ENCODE measurements around the gene ATG2A. TPM values are rescaled to one million over a fixed set of nuclear protein-coding genes. Genes with fewer than 3 reads are reported as not detected.

The ATG2A gene
- total RNA-seq, 1 experiment from 2014 or later = 28.6 TPM

DNA sequence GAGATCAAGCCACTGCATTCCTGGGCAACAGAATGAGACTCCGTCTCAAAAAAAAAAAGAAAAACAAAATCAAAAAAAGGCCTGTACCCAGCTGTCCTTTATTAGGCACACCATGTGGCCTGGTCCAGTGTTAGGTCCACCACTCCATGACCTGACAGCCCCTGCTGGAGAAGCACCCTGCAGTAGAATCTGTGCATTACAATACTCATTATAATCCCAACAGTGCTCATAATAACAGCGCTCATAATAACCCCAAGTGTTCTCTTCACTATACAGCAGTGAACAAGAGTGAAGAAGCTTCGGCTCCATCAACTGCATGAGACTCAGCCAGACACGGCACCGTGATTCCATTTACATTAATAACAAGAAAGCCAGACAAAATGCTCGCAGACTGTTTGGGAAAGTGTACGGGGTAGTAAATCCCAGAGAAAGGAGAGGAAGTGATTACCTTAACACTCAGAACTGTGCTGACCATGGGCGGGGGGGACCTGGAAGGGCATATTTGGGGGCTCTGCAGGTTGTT lies 29.7 kb downstream of the ATG2A start:
- ChIA-PET POLR2A (ENCODE audit: low non-redundant PET) (no interaction called here), CTCF (interaction anchor here (0.7 to 1.0 kb wide), 3 partner anchors 10 to 332 kb away, joined by 3 to 8 read pairs (median 4); partner anchors contain the start of gene EHD1)
- Histone ChIP-seq H3K27me3 (replicated peaks; ENCODE audit: insufficient read depth, low read depth, low read length, poor library complexity) (no peaks in the 10 kb centered on the region), H3K4me3 (ENCODE audit: low read depth, low read length, poor library complexity, severe bottlenecking) (no peak overlapping the region), H3K9me3 (ENCODE audit: low read depth, low read length, poor library complexity, severe bottlenecking) (no peaks in the 10 kb centered on the region), H3K4me1 (ENCODE audit: insufficient read depth, low read length, poor library complexity, severe bottlenecking) (no peaks in the 10 kb centered on the region), H3K27ac (ENCODE audit: low read depth, low read length, poor library complexity, severe bottlenecking) (no peak overlapping the region), H3K36me3 (ENCODE audit: insufficient read depth, low read length, poor library complexity, severe bottlenecking) (no peaks in the 10 kb centered on the region)
- TF ChIP-seq, protein P1, sequence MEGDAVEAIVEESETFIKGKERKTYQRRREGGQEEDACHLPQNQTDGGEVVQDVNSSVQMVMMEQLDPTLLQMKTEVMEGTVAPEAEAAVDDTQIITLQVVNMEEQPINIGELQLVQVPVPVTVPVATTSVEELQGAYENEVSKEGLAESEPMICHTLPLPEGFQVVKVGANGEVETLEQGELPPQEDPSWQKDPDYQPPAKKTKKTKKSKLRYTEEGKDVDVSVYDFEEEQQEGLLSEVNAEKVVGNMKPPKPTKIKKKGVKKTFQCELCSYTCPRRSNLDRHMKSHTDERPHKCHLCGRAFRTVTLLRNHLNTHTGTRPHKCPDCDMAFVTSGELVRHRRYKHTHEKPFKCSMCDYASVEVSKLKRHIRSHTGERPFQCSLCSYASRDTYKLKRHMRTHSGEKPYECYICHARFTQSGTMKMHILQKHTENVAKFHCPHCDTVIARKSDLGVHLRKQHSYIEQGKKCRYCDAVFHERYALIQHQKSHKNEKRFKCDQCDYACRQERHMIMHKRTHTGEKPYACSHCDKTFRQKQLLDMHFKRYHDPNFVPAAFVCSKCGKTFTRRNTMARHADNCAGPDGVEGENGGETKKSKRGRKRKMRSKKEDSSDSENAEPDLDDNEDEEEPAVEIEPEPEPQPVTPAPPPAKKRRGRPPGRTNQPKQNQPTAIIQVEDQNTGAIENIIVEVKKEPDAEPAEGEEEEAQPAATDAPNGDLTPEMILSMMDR (conservative IDR thresholded peaks at IDR 0.05; ENCODE audit: low read depth, low read length) = no peak
- no peak for TF ChIP-seq EZH2 (IDR thresholded peaks at IDR 0.05; ENCODE audit: borderline replicate concordance, low read depth, low read length, poor library complexity, severe bottlenecking)
- intact Hi-C loops (cut with micrococcal nuclease; ENCODE audit: unreplicated experiment) = no loop called here
- BruUV-seq (replicated peaks) = no TSS peak
- no peak for DNase-seq (ENCODE audit: low spot score)

DNA sequence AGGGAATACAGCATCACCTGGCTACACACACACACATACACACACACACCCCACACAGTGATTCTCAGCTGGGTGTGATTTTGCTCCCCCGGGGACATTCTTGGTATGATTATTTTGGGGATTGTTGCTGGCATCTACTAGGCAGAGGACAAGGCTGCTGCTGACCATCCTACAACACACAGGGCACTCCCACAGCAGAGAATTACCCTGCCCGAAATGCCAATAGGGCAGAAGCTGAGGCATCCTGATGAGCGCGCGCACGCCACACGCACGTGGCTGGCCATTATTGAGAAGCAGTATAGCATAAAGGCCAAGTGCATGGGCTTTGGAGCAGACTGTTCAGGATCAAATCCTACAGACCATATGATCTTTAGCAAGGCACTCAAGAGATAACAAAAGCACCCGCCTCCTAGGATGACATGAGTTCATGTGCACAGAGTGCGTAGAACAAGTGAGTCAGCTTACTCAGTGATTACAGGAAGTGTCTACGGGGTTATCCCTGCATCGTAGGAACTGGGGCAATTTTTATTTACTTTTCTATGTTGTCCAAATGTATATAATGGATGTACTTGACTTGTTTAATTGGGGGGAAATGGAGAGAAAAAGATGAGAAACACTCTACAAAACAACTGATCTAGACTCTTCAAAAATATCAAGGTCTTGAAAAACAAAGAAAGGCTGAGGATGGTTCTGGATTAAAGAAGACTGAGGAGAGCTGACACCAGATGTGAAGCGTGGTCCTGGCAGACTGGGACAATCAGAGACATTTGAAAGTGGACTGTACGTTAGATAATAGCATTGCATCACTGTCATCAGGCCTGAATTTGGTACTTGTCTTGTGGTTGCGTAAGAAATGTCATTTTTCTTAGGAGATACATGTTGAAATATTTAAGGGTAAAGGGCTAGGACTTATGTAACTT lies 31.4 kb downstream of the ATG2A start:
- Histone ChIP-seq H3K4me1 (ENCODE audit: insufficient read depth, low read length, poor library complexity, severe bottlenecking) (no peaks in the 10 kb centered on the region), H3K9me3 (ENCODE audit: low read depth, low read length, poor library complexity, severe bottlenecking) (no peaks in the 10 kb centered on the region), H3K27ac (ENCODE audit: low read depth, low read length, poor library complexity, severe bottlenecking) (no peak overlapping the region), H3K4me3 (ENCODE audit: low read depth, low read length, poor library complexity, severe bottlenecking) (no peak overlapping the region), H3K27me3 (replicated peaks; ENCODE audit: insufficient read depth, low read depth, low read length, poor library complexity) (no peaks in the 10 kb centered on the region), H3K36me3 (ENCODE audit: insufficient read depth, low read length, poor library complexity, severe bottlenecking) (no peaks in the 10 kb centered on the region)
- no TSS peak for BruUV-seq (replicated peaks)
- no peak for TF ChIP-seq EZH2 (IDR thresholded peaks at IDR 0.05; ENCODE audit: borderline replicate concordance, low read depth, low read length, poor library complexity, severe bottlenecking)
- TF ChIP-seq, protein P1 (conservative IDR thresholded peaks at IDR 0.05; ENCODE audit: low read depth, low read length) = no peak
- intact Hi-C loops (cut with micrococcal nuclease; ENCODE audit: unreplicated experiment) = no loop called here
- CTCF ChIA-PET = interaction anchor here (1.3 kb wide), 1 partner anchor 36 kb away, joined by 5 read pairs; no protein-coding TSS in a partner anchor
- peak; percentile 47 for DNase-seq (ENCODE audit: low spot score)
- POLR2A ChIA-PET (ENCODE audit: low non-redundant PET) = no interaction called here

DNA sequence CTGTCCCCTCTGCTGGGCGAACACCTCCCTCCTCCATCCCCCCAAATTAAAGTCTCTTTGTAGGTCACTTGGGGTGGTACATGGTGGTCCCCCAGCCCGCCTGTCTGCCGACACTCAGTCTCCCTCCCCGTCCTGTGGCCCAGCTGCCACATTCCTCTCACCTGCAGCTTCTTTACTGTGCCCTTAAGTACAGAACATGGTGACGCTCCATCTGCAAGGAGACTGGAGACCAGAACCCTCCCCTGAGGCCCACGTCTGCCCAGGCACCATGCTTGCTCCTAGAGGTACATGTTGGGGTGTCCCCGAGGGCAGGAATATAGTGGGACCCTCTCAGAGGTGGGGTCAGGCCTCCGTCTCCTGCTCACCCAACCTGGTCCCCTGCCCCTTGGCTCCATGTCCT lies 33.0 kb downstream of the ATG2A start:
- TF ChIP-seq, protein P1 (conservative IDR thresholded peaks at IDR 0.05; ENCODE audit: low read depth, low read length) = no peak
- TF ChIP-seq EZH2 (IDR thresholded peaks at IDR 0.05; ENCODE audit: borderline replicate concordance, low read depth, low read length, poor library complexity, severe bottlenecking) = no peak
- no peaks in the 10 kb centered on the region for H3K27me3 ChIP-seq (replicated peaks; ENCODE audit: insufficient read depth, low read depth, low read length, poor library complexity)
- DNase-seq (ENCODE audit: low spot score) = no peak
- POLR2A ChIA-PET (ENCODE audit: low non-redundant PET) = no interaction called here
- peaks cover 5% of the 10 kb centered on the region for H3K4me1 ChIP-seq (ENCODE audit: insufficient read depth, low read length, poor library complexity, severe bottlenecking)
- no TSS peak for BruUV-seq (replicated peaks)
- intact Hi-C loops (cut with micrococcal nuclease; ENCODE audit: unreplicated experiment) = no loop called here
- no peak overlapping the region for H3K27ac ChIP-seq (ENCODE audit: low read depth, low read length, poor library complexity, severe bottlenecking)
- CTCF ChIA-PET = no interaction called here
- H3K4me3 ChIP-seq (ENCODE audit: low read depth, low read length, poor library complexity, severe bottlenecking) = no peak overlapping the region
- no peaks in the 10 kb centered on the region for H3K36me3 ChIP-seq (ENCODE audit: insufficient read depth, low read length, poor library complexity, severe bottlenecking)
- no peaks in the 10 kb centered on the region for H3K9me3 ChIP-seq (ENCODE audit: low read depth, low read length, poor library complexity, severe bottlenecking)

Measured in A673 (cell line).